HepG2 (cell line): ENCODE data around the gene TMTC2. TPM values are rescaled to one million over a fixed set of nuclear protein-coding genes. Genes with fewer than 3 reads are reported as not detected.

Experiments
- ATAC-seq: fragments of 200-7000 bp; cut with Tn5 transposase; 3 replicates; pipeline ENCODE4 v1.9.1; 2020; ENCODE audit warnings: mild to moderate bottlenecking, moderate library complexity
- BruUV-seq: library from RNA; stranded (reverse); fragments of 400-500 nt; replicated peaks from 2 replicates; lab custom pipeline; 2021; lab: Mats Ljungman, UMichigan
- CTCF ChIA-PET: fragments of 300-600 bp; formaldehyde crosslinking; extraction: SDS; loops from one replicate; lab custom pipeline; 2021; ENCODE audit warnings: low total read pairs, inconsistent platforms, low intra/inter-chr PET ratio; lab: Yijun Ruan, JAX
- POLR2A ChIA-PET: fragments of 350-600 bp; sonication (Branson Sonifier 250); formaldehyde crosslinking; loops from one replicate; lab custom pipeline; 2020; ENCODE audit warnings: antibody characterized with exemption, inconsistent platforms; lab: Yijun Ruan, JAX
- DNase-seq: peaks from one replicate; pipeline ENCODE4 v3.0.0-alpha.2; 2015; ENCODE audit warnings: low spot score
- FAIRE-seq: peaks from 3 replicates; lab custom pipeline; 2011; peaks lifted over from hg19 to GRCh38; lab: Jason Lieb, UNC
- H2AFZ ChIP-seq: one replicate; pipeline ENCODE4 v1.6.1; 2011; ENCODE audit warnings: low read length, inconsistent platforms
- H3K27ac ChIP-seq: fragments of 300-600 bp; 3 replicates; pipeline ENCODE4 v1.8.0; 2011; ENCODE audit warnings: mixed run types, mild to moderate bottlenecking, mixed read lengths, low read length, inconsistent platforms; ENCODE audit not compliant: insufficient read depth; ENCODE audit errors: extremely low read length
- H3K27me3 ChIP-seq, 2 experiments: fragments of 200-600 bp in 1 of 2; 2 replicates in 1 of 2; 3 replicates in 1 of 2; pipeline versions ENCODE4 v1.6.0 to v1.8.0; 2011; ENCODE audit warnings: low read length in 2 of 2, mild to moderate bottlenecking in 2 of 2, moderate library complexity in 2 of 2, inconsistent platforms in 1 of 2; ENCODE audit not compliant: insufficient read depth in 2 of 2, control insufficient read depth in 1 of 2
- H3K36me3 ChIP-seq, 2 experiments: fragments of 200-600 bp in 1 of 2; replicated peaks in 1 of 2; 2 replicates in 1 of 2; 3 replicates in 1 of 2; pipeline versions ENCODE4 v1.5.1 to v1.8.0; 2011; ENCODE audit warnings: low read length in 2 of 2, inconsistent platforms in 1 of 2; ENCODE audit not compliant: insufficient read depth in 2 of 2, control insufficient read depth in 1 of 2
- H3K4me1 ChIP-seq: 2 replicates; pipeline ENCODE4 v1.5.1; 2012; ENCODE audit warnings: low read length, inconsistent platforms; ENCODE audit not compliant: insufficient read depth
- H3K4me2 ChIP-seq: 2 replicates; pipeline ENCODE4 v1.6.0; 2011; ENCODE audit warnings: low read depth, low read length, inconsistent platforms
- H3K4me3 ChIP-seq, 3 experiments: fragments of 200-600 bp in 1 of 3; sonication (generic), shearing (Covaris generic) in 1 of 3; replicated peaks in 1 of 3; 2 replicates each; pipeline ENCODE4 v1.5.1; 2011 to 2016; ENCODE audit warnings: low read length in 3 of 3, inconsistent platforms in 2 of 3, low read depth in 2 of 3, mild to moderate bottlenecking in 2 of 3, control low read depth in 1 of 3, mixed read lengths in 1 of 3; ENCODE audit not compliant: insufficient read depth in 1 of 3
- H3K79me2 ChIP-seq: one replicate; pipeline ENCODE4 v1.6.1; 2011; ENCODE audit warnings: low read length, inconsistent platforms; ENCODE audit not compliant: insufficient read depth
- H3K9ac ChIP-seq: 2 replicates; pipeline ENCODE4 v1.6.0; 2011; ENCODE audit warnings: mild to moderate bottlenecking, low read depth, low read length, inconsistent platforms; ENCODE audit not compliant: insufficient read depth
- H3K9me3 ChIP-seq: 2 replicates; pipeline ENCODE4 v1.5.1; 2012; ENCODE audit warnings: mild to moderate bottlenecking, low read length
- H4K20me1 ChIP-seq: 2 replicates; pipeline ENCODE4 v1.6.0; 2011; ENCODE audit warnings: inconsistent platforms, mild to moderate bottlenecking, low read length, moderate library complexity; ENCODE audit not compliant: insufficient read depth
- BRD4 ChIP-seq: sonication (generic); formaldehyde crosslinking; IDR thresholded peaks from 2 replicates; pipeline ENCODE4 v1.4.0; 2020; ENCODE audit warnings: missing genetic modification reagents
- HMG20B ChIP-seq: conservative IDR thresholded peaks from 2 replicates; pipeline ENCODE4 v1.6.1; 2016; ENCODE audit warnings: missing genetic modification reagents, missing compliant biosample characterization
- KAT7 ChIP-seq: IDR thresholded peaks from 2 replicates; pipeline ENCODE4 v1.6.1; 2018; ENCODE audit warnings: borderline replicate concordance, missing compliant biosample characterization
- KDM5B ChIP-seq: sonication (generic); formaldehyde crosslinking; IDR thresholded peaks from 2 replicates; pipeline ENCODE4 v1.4.0; 2020; ENCODE audit warnings: missing genetic modification reagents, mild to moderate bottlenecking, borderline replicate concordance
- MIER2 ChIP-seq: IDR thresholded peaks from 2 replicates; pipeline ENCODE4 v1.6.1; 2016; ENCODE audit warnings: missing biosample characterization, missing genetic modification reagents
- MLLT10 ChIP-seq: sonication (generic); formaldehyde crosslinking; IDR thresholded peaks from 2 replicates; pipeline ENCODE4 v1.4.0; 2020; ENCODE audit warnings: missing genetic modification reagents
- NCOR1 ChIP-seq: fragments of 200-600 bp; sonication (generic); IDR thresholded peaks from 2 replicates; pipeline ENCODE4 v1.7.0; 2017; ENCODE audit warnings: antibody characterized with exemption, low read length, borderline replicate concordance
- TOPORS ChIP-seq: sonication (generic); formaldehyde crosslinking; IDR thresholded peaks from 2 replicates; pipeline ENCODE4 v1.8.0; 2023; ENCODE audit warnings: mild to moderate bottlenecking, missing genetic modification reagents
- ZNF251 ChIP-seq: sonication (generic); formaldehyde crosslinking; IDR thresholded peaks from 2 replicates; pipeline ENCODE4 v1.9.0; 2021; ENCODE audit warnings: mild to moderate bottlenecking, missing genetic modification reagents
- ZSCAN30 ChIP-seq: sonication (generic); formaldehyde crosslinking; IDR thresholded peaks from 2 replicates; pipeline ENCODE4 v1.5.0; 2020; ENCODE audit warnings: mild to moderate bottlenecking, missing genetic modification reagents
- WGBS: methylation state at CpG from one replicate; pipeline ENCODE4 v1.1.6; 2017; ENCODE audit warnings: low lambda C conversion rate; 5-methylcytosine and 5-hydroxymethylcytosine counted together
- in situ Hi-C: cut with HindIII; loops from 2 replicates; pipeline ENCODE4 v1.10.0; 2017; ENCODE audit warnings: low pct_unique_long_range_greater_than_20kb; ENCODE audit not compliant: extremely low pct_ligation_motif_present
- intact Hi-C: fragments of 100-400 bp; cut with micrococcal nuclease; formaldehyde crosslinking; loops from one replicate; pipeline ENCODE4 v1.10.0; 2022; ENCODE audit not compliant: unreplicated experiment
- polyA plus RNA-seq, 8 experiments: library from polyadenylated mRNA; depleted of rRNA in 3 of 8; stranded (reverse) in 7 of 8; unstranded in 1 of 8; fragments of >200 nt; fragmentation: Illumina TruSeq in 4 of 8; extraction: Trizol in 4 of 8; gene quantifications; 2 replicates each; pipeline versions ENCODE4 v1.2.1 to v1.2.3, GENCODE V29; 2011 to 2016; ENCODE audit warnings: low read depth in 4 of 8, missing spikeins in 1 of 8, mixed read lengths in 1 of 8; ENCODE audit not compliant: insufficient read depth in 1 of 8
- total RNA-seq, 5 experiments: library from RNA; depleted of rRNA; stranded (reverse); fragments of >200 nt; fragmentation: Illumina TruSeq; extraction: Trizol; gene quantifications; 2 replicates each; pipeline ENCODE4 v1.2.3, GENCODE V29; 2016; ENCODE audit warnings: low read depth in 1 of 5
- TF ChIP-seq, protein P1 (sequence below): sonication (generic); formaldehyde crosslinking; conservative IDR thresholded peaks from 2 replicates; pipeline ENCODE4 v1.4.0; 2020; ENCODE audit warnings: missing genetic modification reagents
- TF ChIP-seq, protein P2 (sequence below): sonication (generic); formaldehyde crosslinking; IDR thresholded peaks from 2 replicates; pipeline ENCODE4 v1.4.0; 2020; ENCODE audit warnings: missing genetic modification reagents, low read depth, mild to moderate bottlenecking, borderline replicate concordance
- TF ChIP-seq, protein P3 (sequence below): sonication (generic); formaldehyde crosslinking; IDR thresholded peaks from 2 replicates; pipeline ENCODE4 v1.5.1; 2020; ENCODE audit warnings: missing genetic modification reagents, mild to moderate bottlenecking, borderline replicate concordance
- TF ChIP-seq, protein P4 (sequence below): IDR thresholded peaks from 2 replicates; pipeline ENCODE4 v1.6.1; 2012; ENCODE audit warnings: inconsistent platforms

TMTC2 gene
- total and polyA plus RNA-seq, 2 of the 13 experiments (the other 11 are each of a cell fraction or from before 2014, with no cell fraction given), result 0.55 to 0.63 TPM

DNA sequence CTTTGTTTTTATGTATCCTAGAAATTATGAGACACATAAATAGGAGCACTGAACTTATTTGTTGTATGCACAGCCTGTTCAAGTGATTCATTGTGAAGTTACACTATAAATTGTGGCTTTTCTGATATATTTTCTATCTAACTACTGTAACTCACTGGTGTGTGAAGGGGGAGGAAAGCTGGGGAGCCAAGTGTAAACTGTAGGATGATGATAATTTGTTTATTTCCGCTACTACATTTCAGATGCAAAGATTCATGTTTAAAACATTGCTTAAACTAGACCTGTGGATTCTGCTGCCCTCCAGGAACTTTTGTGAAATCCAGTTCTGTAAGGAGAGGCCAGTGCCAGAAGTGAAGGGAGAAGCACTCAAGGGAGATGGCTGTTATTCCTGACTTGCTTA is 3.3 kb downstream of the TMTC2 start:
- no peak for FAIRE-seq
- CTCF ChIA-PET, result no interaction called here
- peaks cover 19% of the 10 kb centered on the region for H3K4me1 ChIP-seq
- WGBS, result 63% methylated on average over 1 of the region's 1 CpG
- no peak overlapping the region for H3K9ac ChIP-seq
- no peaks in the 10 kb centered on the region for H4K20me1 ChIP-seq
- no TSS peak for BruUV-seq
- H3K9me3 ChIP-seq, result no peaks in the 10 kb centered on the region
- ATAC-seq, result no peak
- H3K27me3 ChIP-seq, result peaks cover 0 to 3% of the 10 kb centered on the region in 2 experiments; a peak in 2 of 5 replicates
- POLR2A ChIA-PET, result no interaction called here
- intact Hi-C loops, result no loop called here
- TF ChIP-seq KDM5B (CRISPR knock-in tag), result no peak
- TF ChIP-seq, protein P1, sequence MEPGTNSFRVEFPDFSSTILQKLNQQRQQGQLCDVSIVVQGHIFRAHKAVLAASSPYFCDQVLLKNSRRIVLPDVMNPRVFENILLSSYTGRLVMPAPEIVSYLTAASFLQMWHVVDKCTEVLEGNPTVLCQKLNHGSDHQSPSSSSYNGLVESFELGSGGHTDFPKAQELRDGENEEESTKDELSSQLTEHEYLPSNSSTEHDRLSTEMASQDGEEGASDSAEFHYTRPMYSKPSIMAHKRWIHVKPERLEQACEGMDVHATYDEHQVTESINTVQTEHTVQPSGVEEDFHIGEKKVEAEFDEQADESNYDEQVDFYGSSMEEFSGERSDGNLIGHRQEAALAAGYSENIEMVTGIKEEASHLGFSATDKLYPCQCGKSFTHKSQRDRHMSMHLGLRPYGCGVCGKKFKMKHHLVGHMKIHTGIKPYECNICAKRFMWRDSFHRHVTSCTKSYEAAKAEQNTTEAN, result no peak
- TF ChIP-seq, protein P2, sequence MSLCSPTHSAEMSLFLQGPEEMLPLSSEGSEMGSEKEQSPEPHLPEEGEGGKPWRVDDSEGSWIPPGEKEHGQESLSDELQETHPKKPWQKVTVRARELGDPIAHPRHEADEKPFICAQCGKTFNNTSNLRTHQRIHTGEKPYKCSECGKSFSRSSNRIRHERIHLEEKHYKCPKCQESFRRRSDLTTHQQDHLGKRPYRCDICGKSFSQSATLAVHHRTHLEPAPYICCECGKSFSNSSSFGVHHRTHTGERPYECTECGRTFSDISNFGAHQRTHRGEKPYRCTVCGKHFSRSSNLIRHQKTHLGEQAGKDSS, result no peak
- DNase-seq, result no peak
- H3K27ac ChIP-seq, result no peak overlapping the region
- H3K4me2 ChIP-seq, result no peak overlapping the region
- in situ Hi-C loops, result loop anchor here (25.0 kb wide), 1 partner anchor 1122 kb away; no protein-coding TSS in a partner anchor
- H3K79me2 ChIP-seq, result no peaks in the 10 kb centered on the region
- no peak overlapping the region for H2AFZ ChIP-seq
- H3K4me3 ChIP-seq, result no peak overlapping the region
- H3K36me3 ChIP-seq, result no peaks in the 10 kb centered on the region

GRCh38 chr12:82691513-82691912 is 4.8 kb downstream of the TMTC2 start:
- H3K4me3 ChIP-seq, result no peak overlapping the region
- ATAC-seq (no peak), DNase-seq (no peak), FAIRE-seq (no peak)
- ChIA-PET POLR2A (no interaction called here), CTCF (no interaction called here)
- H3K9ac ChIP-seq, result no peak overlapping the region
- H4K20me1 ChIP-seq, result no peaks in the 10 kb centered on the region
- BruUV-seq, result no TSS peak
- H3K9me3 ChIP-seq, result no peaks in the 10 kb centered on the region
- 13% methylated on average over 1 of the region's 1 CpG for WGBS
- peaks cover 12% of the 10 kb centered on the region; the same call in 1 of the 2 replicates for H3K4me1 ChIP-seq
- H3K27me3 ChIP-seq, result peaks cover 0 to 3% of the 10 kb centered on the region in 2 experiments; a peak in 1 of 5 replicates
- in situ Hi-C loops, result loop anchor here (25.0 kb wide), 1 partner anchor 1121 kb away; no protein-coding TSS in a partner anchor
- H3K36me3 ChIP-seq, result no peaks in the 10 kb centered on the region
- H3K4me2 ChIP-seq, result no peak overlapping the region
- no peak overlapping the region for H3K27ac ChIP-seq
- H2AFZ ChIP-seq, result no peak overlapping the region
- no peaks in the 10 kb centered on the region for H3K79me2 ChIP-seq
- intact Hi-C loops, result no loop called here
- no peak for TF ChIP-seq NCOR1
- TF ChIP-seq MLLT10 (CRISPR knock-in tag), result no peak
- TF ChIP-seq HMG20B (CRISPR knock-in tag), result no peak
- no peak for TF ChIP-seq MIER2 (CRISPR knock-in tag)
- TF ChIP-seq, protein P3, sequence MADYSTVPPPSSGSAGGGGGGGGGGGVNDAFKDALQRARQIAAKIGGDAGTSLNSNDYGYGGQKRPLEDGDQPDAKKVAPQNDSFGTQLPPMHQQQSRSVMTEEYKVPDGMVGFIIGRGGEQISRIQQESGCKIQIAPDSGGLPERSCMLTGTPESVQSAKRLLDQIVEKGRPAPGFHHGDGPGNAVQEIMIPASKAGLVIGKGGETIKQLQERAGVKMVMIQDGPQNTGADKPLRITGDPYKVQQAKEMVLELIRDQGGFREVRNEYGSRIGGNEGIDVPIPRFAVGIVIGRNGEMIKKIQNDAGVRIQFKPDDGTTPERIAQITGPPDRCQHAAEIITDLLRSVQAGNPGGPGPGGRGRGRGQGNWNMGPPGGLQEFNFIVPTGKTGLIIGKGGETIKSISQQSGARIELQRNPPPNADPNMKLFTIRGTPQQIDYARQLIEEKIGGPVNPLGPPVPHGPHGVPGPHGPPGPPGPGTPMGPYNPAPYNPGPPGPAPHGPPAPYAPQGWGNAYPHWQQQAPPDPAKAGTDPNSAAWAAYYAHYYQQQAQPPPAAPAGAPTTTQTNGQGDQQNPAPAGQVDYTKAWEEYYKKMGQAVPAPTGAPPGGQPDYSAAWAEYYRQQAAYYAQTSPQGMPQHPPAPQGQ (CRISPR knock-in tag), result no peak
- no peak for TF ChIP-seq BRD4 (CRISPR knock-in tag)
- no peak for TF ChIP-seq ZNF251 (CRISPR knock-in tag)
- TF ChIP-seq TOPORS (CRISPR knock-in tag), result no peak
- no peak for TF ChIP-seq KAT7 (CRISPR knock-in tag)
- TF ChIP-seq ZSCAN30 (CRISPR knock-in tag), result no peak
- TF ChIP-seq, protein P4, sequence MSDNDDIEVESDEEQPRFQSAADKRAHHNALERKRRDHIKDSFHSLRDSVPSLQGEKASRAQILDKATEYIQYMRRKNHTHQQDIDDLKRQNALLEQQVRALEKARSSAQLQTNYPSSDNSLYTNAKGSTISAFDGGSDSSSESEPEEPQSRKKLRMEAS, result no peak
